Fibroblast of lung (primary cell): Measurements from ENCODE around the gene ELOVL5.

Experiments
- EZH2 ChIP-seq: IDR thresholded peaks from 2 replicates; pipeline ENCODE4 v1.5.1; 2012; ENCODE audit warnings: low read length, control low read depth, mild to moderate bottlenecking; ENCODE audit errors: missing control alignments
- TF ChIP-seq, protein P1 (sequence below), 2 donors: IDR thresholded peaks in 1 of 2; conservative IDR thresholded peaks in 1 of 2; 1 replicate in 1 of 2; 2 replicates in 1 of 2; pipeline ENCODE4 v1.5.1; 2011 to 2012; ENCODE audit warnings: low read length in 2 of 2, control low read depth in 1 of 2, inconsistent platforms in 1 of 2, low read depth in 1 of 2, mild to moderate bottlenecking in 1 of 2

GRCh38 chr6:53263917-53264316 is 84.8 kb downstream of the ELOVL5 start:
- TF ChIP-seq EZH2 = no peak
- TF ChIP-seq, protein P1, sequence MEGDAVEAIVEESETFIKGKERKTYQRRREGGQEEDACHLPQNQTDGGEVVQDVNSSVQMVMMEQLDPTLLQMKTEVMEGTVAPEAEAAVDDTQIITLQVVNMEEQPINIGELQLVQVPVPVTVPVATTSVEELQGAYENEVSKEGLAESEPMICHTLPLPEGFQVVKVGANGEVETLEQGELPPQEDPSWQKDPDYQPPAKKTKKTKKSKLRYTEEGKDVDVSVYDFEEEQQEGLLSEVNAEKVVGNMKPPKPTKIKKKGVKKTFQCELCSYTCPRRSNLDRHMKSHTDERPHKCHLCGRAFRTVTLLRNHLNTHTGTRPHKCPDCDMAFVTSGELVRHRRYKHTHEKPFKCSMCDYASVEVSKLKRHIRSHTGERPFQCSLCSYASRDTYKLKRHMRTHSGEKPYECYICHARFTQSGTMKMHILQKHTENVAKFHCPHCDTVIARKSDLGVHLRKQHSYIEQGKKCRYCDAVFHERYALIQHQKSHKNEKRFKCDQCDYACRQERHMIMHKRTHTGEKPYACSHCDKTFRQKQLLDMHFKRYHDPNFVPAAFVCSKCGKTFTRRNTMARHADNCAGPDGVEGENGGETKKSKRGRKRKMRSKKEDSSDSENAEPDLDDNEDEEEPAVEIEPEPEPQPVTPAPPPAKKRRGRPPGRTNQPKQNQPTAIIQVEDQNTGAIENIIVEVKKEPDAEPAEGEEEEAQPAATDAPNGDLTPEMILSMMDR (conservative IDR thresholded peaks at IDR 0.05 in 1 of 2, IDR thresholded peaks at IDR 0.05 in 1 of 2; ENCODE audit: low read depth in 1 of 2, low read length in 2 of 2) = no peak
